Embryonic facial prominence (tissue), 1 donor: ENCODE results near the gene MYO9B.

ENCODE experiments used
- DNase-seq: peaks from one replicate; pipeline ENCODE4 v3.0.0-alpha.2; 2016; ENCODE audit errors: extremely low spot score

The MYO9B gene

GRCh38 chr19:17242431-17243208, 167.0 kb downstream of the MYO9B start:
- DNase-seq, result no peak

DNA sequence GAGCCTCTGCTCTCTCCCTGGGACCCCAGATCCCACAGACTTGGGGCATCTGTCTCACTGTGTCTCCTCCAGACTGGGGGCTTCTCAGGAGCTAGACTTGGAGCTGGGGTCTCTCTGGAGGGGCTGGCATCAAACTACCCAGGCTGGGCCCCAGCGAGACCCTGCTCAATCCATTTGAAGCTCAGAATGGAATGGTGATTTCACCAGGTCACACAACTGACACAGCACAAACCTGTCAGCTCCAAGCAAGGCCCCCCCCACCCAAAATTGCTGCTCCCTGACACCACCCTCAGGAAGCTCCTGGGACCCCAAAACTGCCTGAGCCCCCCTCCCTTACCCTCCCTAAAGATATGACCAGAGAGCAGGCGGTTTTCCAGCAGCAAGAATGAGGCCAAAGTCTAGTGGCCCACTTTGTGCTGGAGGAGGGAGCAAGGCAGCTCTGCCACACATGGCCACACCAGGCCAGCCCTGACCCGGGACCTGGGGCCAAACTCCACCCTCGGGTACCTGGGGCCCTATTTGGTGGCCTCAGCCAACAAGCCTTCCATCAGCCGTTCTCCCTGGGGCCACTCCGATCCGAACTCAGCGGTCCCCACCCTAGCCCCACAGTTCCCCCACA, 167.7 kb downstream of the MYO9B start:
- no peak for DNase-seq

DNA sequence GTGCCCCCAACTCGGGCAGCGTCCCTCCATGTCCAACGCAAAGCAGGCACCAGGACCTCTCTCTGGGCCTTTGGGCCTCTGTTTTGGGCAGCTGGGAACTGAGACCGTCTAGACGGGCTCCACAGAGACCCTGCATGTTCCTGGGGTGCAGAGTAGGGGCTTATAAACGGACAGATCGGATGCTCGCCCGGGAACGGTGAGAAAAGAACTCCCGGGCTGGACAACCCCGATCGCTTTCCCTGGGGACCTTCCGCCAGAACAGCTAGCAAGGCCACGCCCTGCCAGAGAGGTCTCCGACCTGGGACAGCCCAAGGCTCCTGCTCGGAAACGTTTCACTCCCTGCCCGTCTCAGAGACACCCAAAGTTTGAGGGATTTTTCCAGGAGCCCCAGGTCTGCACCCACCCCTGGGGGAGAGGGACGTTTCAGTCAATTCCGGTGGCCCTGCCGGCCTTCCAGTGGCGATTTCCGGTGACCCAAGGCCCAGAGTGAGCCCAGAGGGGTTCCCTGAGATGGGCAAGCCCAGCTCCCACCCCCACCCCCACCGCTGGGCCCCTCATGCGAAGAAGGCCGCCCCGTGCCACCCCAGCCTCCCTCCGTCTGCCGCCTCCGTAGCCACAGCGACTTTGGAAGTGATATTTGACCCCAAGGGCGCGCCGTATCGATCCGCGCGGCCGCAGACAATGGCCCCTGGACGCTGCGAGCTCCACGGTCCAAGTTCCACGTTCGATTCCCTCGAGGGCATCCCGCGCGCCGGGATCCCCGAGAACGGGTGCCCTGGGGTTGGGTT, 168.4 kb downstream of the MYO9B start:
- no peak for DNase-seq

DNA sequence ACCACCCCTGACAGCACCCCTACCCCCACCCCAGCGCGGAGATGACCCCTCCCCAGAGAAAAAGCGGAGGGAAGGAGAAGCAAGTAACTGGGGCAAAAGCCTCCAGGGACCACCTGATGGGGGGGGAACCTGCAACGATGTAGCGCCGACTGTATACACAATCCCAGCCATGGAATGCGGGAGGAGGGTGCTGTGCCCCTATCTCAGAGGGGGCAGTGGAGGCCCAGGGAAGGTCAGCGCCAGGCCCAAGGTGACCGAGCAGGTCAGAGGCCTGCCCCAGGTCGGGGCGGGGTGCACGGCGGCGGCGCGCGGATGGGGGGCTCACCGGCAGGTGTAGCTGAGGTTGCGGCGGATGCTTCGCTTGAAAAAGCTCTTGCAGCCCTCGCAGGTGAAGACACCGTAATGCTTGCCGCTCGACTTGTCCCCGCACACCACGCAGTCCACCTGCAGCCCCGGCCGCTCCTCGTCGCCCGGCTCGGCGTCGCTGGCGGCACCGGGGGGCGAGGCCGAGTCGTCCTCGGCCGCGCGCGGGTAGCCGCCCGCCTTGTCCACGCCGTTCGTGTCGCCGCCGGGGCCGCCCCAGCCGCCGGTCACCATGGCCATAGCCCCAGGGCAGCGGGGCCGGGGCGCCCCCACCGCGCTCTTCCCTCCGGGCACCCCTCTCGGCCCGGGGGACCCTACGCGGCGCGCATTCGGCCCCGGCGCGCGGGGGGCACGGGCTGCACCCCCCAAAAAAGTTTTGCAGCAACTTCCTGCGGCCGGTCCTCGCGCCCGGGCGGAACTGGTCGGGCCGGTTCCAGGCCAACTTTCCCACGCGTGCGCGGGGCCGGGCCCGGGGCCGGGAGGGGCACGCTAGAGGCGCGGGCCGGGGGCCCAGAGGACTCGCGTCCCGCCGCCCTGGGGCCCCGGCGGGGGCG, 169.3 kb downstream of the MYO9B start:
- no peak for DNase-seq

DNA sequence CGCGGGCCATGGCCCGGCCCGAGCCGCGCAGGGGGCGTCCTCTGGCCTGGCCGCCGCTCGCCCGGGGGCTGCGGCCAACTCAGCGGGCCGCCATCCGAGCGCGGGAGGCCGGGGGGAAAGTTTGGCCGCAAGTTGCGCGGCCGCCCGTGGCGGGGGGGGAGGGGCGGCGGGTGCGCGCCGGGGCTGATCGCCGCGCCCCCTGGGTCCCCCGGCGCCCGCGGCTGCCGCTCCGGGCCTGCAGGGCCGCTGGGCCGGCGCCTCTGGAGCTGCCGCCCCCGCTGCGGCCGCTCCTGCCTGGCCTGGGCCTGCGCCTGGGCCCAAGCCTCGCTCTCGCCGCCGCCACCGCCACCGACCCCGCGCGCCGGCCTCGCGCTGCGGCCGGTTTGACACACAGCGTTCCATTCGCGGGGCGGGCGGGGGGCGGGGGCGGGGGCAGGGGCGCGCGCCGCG, 170.0 kb downstream of the MYO9B start, which contains the start of gene NR2F6:
TSS of gene NR2F6 (minus strand) at position 385 of the 450 bp plus-strand sequence. CDS start 699 bp downstream, outside the sequence.
- DNase-seq, result no peak

DNA sequence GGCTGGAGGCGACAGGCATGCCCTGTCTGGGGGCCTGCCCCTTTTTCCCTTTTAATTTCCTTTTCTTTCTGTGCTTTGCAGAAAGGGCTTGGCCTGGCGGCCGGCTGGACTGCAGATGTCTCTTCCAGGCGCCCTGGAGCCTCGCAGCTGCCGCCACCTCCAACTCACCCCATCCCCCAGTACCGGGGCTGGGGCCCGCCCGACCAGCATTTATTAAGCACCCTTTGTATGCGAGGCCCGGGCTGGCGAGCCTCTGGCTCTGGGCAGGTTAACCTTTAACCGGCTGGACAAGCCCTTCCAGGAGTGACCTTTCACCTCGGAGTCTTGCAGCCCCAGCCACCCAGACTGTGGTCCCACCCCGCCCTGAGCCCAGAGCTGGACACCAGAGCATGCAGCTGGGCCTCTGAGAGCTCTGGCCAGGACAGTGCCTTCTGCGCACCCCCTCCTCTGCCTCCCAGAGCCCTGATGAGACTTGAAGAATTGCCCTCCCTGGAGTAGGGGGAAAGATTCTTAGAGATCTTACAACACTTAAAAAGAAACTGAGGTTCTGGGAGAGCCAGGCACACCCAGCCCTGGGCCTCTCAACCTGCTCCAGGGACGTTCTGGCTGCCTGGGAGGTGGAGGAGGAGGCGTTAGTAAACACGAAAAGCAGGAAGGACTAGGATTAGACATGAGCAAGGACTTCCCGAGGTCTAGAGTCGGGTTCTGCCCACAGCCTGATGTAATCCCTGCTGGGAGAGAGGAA, 171.3 kb downstream of the MYO9B start:
- no peak for DNase-seq

DNA sequence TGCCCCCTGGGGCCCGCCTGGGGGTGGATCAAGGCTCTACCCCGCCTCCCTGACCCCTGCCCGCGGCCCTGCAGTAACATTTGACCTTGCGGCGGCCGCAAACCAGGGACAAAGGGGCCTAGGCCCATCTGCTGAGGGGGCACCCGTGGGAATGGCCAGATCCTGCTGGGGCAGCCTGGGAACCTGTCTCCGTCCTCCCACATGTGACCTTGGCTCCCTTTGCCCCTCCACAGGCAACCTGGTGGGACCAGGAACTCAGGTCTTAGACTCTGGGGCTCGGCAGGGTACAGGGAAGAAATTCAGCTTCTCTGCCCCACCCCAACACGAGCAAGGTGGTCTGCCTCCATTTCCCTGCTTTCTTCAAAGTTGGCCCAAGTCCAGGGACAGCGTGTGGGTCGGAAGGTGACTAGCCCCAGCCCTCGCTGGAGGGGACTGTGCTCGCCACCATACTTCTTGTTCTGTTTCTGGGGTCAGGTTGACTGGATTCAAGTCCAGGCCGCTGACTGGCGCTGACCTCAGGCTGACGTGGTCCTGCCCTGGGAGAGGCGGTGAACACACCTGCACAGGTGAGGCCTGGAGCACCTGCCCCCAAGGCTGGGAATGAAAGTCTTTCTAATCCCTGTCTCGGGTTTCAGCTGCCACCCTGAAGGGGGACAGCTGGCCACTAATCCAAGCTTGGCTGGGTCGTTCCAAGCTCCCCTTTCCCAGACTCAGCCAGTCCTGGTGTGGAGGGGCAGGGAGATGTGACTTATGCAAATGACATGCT, 172.6 kb downstream of the MYO9B start:
- no peak for DNase-seq

DNA sequence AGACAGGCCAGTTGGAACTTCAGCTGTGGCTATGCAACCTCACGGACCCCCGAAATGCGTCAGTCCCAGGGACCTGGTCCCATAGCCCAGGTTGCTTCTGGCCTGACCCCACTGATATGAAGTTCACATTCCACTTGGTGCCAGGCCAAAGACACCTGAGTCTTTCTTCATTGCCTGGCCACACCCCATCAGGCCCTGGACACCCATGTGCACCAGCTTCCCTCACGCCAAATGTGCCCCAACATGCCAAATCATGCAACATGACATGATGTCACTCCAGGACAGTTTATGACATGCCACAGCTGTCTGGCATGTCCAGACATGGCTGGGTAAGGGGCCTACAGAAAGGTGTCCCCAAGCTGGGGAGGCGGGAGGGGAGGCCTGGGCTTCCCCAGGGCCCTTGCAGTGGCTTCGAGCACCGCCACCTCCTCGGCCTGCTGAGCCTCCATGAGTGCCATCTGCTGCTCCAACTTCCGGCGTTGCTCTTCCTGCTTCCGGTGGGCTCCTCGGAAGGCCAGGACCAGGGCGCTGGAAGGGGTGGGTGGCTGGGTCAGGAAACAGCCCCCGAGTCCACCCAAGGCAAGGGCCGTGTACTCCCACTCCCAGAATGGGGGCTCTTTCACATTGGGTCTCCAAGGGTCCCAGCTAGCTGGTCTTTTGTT, 174.4 kb downstream of the MYO9B start:
- DNase-seq, result no peak

DNA sequence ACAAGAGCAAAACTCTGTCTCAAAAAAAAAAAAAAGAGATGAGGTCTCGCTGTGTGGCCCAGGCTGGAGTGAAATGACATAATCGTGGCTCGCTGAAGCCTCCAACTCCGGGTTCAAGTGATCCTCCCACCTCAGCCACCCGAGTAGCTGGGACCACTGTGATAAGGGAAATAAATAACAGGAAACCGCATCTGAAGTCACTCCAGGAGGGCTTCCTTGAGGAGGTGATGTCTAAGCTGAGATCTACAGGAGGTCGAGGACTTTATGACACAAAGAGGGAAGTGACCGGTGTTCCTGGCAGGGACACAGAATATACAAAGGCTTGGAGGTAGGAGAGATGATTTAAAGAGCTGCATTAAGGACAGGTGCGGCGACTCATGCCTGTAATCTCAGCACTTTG, 179.1 kb downstream of the MYO9B start:
- no peak for DNase-seq

- no peak for DNase-seq
These were observed 179.6 kb downstream of the MYO9B start for GRCh38 chr19:17255150-17255621.

DNA sequence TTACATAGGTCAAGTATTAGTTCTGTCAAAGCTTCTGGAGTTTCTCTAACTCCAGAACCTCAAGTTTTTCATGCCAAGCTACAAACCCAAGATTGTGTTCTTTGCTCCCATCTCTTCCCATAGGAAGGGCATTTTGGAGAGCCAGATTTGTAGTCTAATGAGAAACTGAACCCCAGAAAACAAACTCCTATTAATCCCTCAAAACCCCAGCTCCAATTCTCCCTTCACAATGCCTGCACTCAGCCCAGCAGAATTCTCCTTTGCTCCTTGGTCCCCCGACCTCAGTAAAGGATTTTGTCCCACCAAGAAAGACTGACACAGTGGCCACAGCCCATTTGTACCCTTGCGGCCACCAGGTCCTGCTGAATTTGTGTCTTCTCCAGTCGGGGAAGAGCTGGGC, 180.6 kb downstream of the MYO9B start:
- DNase-seq, result no peak

DNA sequence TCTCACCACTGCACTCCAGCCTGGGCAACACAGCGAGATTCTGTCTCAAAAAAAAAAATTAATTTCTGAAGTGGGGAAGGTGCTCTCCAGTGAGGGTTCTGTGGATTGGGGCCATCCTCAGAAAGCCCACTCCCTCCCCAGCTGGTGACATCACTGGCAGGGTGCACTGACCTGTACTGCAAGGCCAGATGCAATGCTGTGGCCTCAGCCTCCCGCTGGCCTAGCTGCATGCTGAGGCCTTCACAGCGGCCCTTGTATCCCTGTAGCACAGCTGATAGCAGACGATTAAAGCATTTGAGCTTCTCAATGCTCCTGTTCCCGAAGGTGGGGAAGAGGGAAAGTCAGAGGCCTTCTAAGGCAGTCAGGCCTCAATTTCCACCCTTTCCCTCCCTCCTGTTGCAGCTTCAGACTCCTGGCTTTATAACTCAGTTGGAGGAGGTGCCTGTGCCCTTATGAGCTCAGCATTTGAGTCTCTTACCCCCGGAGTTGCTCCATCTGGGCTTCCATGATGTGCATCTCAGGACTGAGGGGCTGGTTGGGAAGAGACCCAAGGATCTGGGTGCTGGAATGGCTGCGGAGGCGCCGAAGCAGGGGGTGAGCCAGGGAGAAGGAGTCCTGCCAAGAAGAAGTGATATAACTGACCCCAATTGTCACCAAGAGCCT, 183.7 kb downstream of the MYO9B start:
- DNase-seq, result no peak

DNA sequence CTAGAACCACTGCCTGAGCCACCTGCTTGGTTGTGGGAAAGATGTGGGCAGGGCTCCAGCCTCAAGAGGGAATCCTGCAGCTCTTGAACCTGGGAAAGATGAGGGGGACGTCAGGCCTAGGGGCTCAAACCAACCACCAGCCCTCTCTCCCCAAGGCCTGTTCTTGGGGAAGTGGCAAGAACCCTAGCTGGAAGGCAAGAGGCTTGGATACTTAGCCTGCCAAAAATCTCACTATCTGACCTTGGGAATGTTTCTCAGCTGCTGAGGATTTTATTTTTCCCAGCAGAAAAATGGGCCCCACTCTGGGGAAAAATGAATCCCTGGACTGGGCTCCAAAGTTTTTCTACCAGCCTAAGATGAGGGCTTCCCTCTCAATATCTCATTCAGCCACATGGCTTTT, 184.4 kb downstream of the MYO9B start:
- DNase-seq, result no peak

GRCh38 chr19:17260842-17261325, 185.3 kb downstream of the MYO9B start:
- DNase-seq, result no peak

- DNase-seq, result no peak
These were observed 187.0 kb downstream of the MYO9B start for GRCh38 chr19:17262557-17262956.
